Activated CD8-positive, alpha-beta T cell treated with anti-CD3 and anti-CD28 coated beads, Interleukin-2, amount 10 ng/mL, durations not matched to agents 7 days and 5 days (primary cell): ENCODE data around the gene PCSK6. TPM values are rescaled to one million over a fixed set of nuclear protein-coding genes. Genes with fewer than 3 reads are reported as not detected.
A peak's percentile ranks its signal among the peaks of the same experiment; 100 is the strongest.

ENCODE experiments used
- ATAC-seq: fragments of 150-1000 bp; cut with Tn5 transposase; one replicate; pipeline ENCODE4 v1.10.0; 2021; ENCODE audit warnings: moderate library complexity
- CTCF ChIA-PET: fragments of 350-600 bp; sonication (Branson Sonifier 250); formaldehyde crosslinking; loops from one replicate; lab custom pipeline; 2021; ENCODE audit warnings: antibody characterized with exemption; lab: Charles Lee
- POLR2A ChIA-PET: fragments of 350-600 bp; sonication (Branson Sonifier 250); formaldehyde crosslinking; loops from one replicate; lab custom pipeline; 2021; ENCODE audit warnings: antibody characterized with exemption; lab: Charles Lee
- DNase-seq: peaks from one replicate; pipeline ENCODE4 v3.0.0-alpha.2; 2020
- H3K27ac Mint-ChIP-seq: one replicate; pipeline ENCODE4 v1.8.0; 2021; ENCODE audit warnings: mild to moderate bottlenecking, mixed read lengths
- H3K27me3 Mint-ChIP-seq: one replicate; pipeline ENCODE4 v1.8.0; 2021; ENCODE audit warnings: low read depth, mixed read lengths
- H3K36me3 Mint-ChIP-seq: one replicate; pipeline ENCODE4 v1.8.0; 2021; ENCODE audit warnings: low read depth, mixed read lengths
- H3K4me1 Mint-ChIP-seq: one replicate; pipeline ENCODE4 v1.8.0; 2021; ENCODE audit warnings: low read depth, mixed read lengths
- H3K4me3 Mint-ChIP-seq: one replicate; pipeline ENCODE4 v1.8.0; 2021; ENCODE audit warnings: mild to moderate bottlenecking, mixed read lengths
- H3K9me3 Mint-ChIP-seq: one replicate; pipeline ENCODE4 v1.8.0; 2022; ENCODE audit warnings: mixed read lengths; ENCODE audit not compliant: insufficient read depth
- total RNA-seq, 2 experiments: library from RNA; stranded (reverse); gene quantifications; one replicate each; pipeline ENCODE4 v1.2.3, GENCODE V29; 2021

The PCSK6 gene
- total RNA-seq, 2 experiments from 2014 or later = 0.68 to 0.76 TPM

DNA sequence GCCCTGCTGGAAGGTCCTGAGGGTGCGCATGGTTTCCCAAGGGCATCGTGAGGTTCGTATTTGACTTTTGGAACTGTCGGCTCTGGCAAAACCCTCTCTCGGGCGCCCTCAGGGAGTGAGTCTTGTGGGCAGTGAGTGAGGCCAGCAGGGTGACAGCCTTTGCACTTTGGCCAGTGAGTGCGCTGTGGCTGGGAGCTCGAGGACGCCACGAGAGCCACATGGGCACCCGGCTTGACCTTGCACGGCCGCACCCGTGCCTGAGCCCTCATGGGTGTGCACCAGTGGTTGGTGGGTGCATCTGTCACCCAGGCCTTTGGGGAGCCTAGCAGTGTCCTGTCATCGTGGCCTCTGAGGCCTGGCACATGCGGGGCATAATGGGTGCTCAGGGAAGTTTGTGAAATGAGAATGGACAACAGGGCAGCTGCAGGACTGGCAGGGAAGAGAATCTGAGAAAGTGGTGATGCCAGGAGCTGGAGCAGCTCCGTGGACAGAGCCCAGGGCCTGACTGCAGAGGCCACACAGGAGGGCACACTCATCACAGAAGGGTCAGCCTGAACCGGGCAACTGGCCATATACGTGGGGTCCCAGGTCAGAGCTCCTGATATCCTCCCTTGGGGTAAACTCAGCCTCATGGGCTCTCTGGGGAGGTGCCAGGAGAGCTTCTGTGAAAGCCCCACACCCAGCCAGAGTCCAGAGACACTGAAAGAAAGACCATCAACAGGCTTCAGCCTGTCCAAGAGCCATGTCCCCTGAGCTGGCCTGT is 164.1 kb downstream of the PCSK6 start:
- no peak overlapping the region for H3K27ac Mint-ChIP-seq
- DNase-seq (no peak), ATAC-seq (no peak)
- H3K4me3 Mint-ChIP-seq = no peak overlapping the region
- no peaks in the 10 kb centered on the region for H3K9me3 Mint-ChIP-seq
- ChIA-PET POLR2A (no interaction called here), CTCF (no interaction called here)
- no peaks in the 10 kb centered on the region for H3K36me3 Mint-ChIP-seq
- H3K4me1 Mint-ChIP-seq = peaks cover 25% of the 10 kb centered on the region
- H3K27me3 Mint-ChIP-seq = peaks cover 12% of the 10 kb centered on the region

DNA sequence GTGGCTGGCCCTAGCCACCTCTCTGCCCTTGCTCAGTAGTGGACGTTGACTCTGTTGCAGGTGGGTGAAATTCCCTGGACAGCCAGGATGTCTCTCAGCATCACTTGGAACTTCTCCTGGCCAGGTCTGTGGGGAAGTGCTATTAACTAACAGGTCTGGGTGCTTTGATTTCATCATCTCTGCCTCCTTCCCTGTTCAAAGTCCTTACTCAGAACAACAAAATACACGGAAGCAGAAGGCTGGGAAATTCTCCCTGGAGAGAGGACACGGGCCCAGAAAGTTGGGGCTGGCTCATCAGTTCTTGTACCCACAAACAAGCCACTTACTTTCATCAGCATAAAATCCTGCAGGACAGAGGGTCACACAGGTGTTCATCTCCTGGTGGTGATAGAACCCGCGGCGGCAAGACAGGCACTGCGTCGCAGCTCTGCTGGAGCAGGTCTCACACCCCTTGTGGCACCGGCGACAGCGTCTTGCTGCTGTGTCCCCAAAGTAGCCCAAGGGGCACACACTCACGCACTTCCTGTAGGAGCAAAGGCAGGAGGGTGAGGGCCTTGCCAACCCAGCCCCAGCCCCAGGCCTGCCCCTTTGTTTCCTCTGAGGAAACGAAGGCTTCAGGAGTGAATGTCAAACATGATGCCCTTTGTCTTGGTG is 164.9 kb downstream of the PCSK6 start:
- Mint-ChIP-seq H3K27me3 (peaks cover 9% of the 10 kb centered on the region), H3K4me1 (peaks cover 31% of the 10 kb centered on the region), H3K36me3 (no peaks in the 10 kb centered on the region), H3K27ac (no peak overlapping the region), H3K4me3 (no peak overlapping the region), H3K9me3 (no peaks in the 10 kb centered on the region)
- no peak for ATAC-seq
- POLR2A ChIA-PET = no interaction called here
- DNase-seq = no peak
- CTCF ChIA-PET = no interaction called here

DNA sequence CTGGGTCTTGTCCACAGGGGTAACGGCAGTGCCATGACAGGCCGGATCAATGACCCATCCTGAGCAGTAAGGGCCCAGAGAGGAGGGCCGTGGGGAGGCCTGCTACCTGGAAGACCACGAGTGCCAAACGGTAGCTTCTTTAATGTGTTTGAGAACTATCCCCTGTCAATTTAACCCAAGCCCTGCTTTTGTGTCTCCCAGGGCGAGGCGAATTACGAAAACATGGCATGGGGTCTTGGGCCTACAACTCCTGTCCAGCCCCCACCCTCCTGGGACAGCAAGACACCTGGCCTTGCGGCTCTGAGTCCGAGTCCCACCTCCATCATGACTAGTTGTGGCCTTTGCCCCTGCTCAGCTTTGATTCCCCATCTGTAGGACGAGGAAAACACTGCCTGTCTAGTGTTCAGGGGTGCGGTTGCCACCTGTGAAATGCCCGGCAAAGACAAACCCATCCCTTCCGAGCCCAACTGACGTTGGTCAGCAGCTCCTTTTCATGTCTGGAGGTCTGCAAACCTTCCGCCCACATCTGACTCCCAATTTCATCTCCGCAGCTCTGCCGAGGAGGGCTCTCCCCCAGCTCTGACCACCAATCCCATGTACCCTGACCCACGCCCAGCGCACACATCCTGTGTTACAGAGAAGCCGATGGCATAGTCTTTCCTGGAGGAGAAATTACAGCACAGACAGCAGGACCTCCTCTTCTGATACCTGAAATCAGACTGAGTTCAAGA is 165.5 kb downstream of the PCSK6 start:
- CTCF ChIA-PET = no interaction called here
- H3K27me3 Mint-ChIP-seq = peaks cover 9% of the 10 kb centered on the region
- DNase-seq = no peak
- no peaks in the 10 kb centered on the region for H3K36me3 Mint-ChIP-seq
- H3K4me3 Mint-ChIP-seq = no peak overlapping the region
- no peaks in the 10 kb centered on the region for H3K9me3 Mint-ChIP-seq
- POLR2A ChIA-PET = interaction anchor here (1.0 kb wide), 1 partner anchor 8 kb away, joined by 3 read pairs; no protein-coding TSS in a partner anchor
- H3K4me1 Mint-ChIP-seq = peaks cover 36% of the 10 kb centered on the region
- peak overlapping the region; percentile 61 for H3K27ac Mint-ChIP-seq
- ATAC-seq = no peak

- Mint-ChIP-seq H3K4me3 (no peak overlapping the region), H3K27ac (no peak overlapping the region), H3K36me3 (no peaks in the 10 kb centered on the region), H3K4me1 (peaks cover 36% of the 10 kb centered on the region), H3K27me3 (peaks cover 4% of the 10 kb centered on the region), H3K9me3 (no peaks in the 10 kb centered on the region)
- CTCF ChIA-PET = interaction anchor here (3.2 kb wide), 1 partner anchor 9 kb away, joined by 33 read pairs; no protein-coding TSS in a partner anchor
- POLR2A ChIA-PET = interaction anchor here (1.0 kb wide), 1 partner anchor 9 kb away, joined by 3 read pairs; no protein-coding TSS in a partner anchor
- ATAC-seq (no peak), DNase-seq (no peak)
Measured at GRCh38 chr15:101322854-101323477, 166.5 kb downstream of the PCSK6 start.

- ChIA-PET CTCF (interaction anchor here (1.9 to 3.9 kb wide), 5 partner anchors 10 to 319 kb away, joined by 8 to 42 read pairs (median 24); no protein-coding TSS in a partner anchor), POLR2A (no interaction called here)
- DNase-seq (no peak), ATAC-seq (no peak)
- no peaks in the 10 kb centered on the region for H3K9me3 Mint-ChIP-seq
- H3K4me3 Mint-ChIP-seq = no peak overlapping the region
- peaks cover 3% of the 10 kb centered on the region for H3K27me3 Mint-ChIP-seq
- no peak overlapping the region for H3K27ac Mint-ChIP-seq
- H3K36me3 Mint-ChIP-seq = no peaks in the 10 kb centered on the region
- peaks cover 37% of the 10 kb centered on the region for H3K4me1 Mint-ChIP-seq
Measured at GRCh38 chr15:101322016-101322695, 167.4 kb downstream of the PCSK6 start.

DNA sequence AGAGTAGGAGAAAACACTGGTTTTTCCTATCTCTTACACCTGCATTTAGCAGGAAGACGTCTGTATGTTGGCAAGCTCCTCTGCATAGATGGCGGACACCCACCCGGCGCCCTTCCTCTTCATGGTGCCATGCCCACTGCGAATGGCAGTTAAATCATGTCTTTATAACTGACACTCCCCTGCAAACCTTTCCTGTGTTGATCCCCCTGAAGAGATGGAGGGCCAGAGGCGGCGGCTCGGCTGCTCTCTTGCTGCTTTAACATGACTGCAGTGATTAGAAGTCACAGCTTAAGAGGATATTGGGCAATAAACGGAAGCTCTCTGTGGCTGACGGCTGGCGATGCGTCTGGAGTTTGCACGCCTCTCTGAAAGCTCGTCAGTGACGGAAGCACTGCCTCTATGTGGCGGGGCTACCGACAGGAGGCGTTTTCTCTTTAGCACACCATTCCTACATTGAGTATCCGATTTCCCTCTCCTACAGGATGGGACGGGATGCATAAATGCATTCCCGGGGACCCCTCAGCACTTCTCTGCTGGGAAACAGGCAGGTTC is 168.9 kb downstream of the PCSK6 start:
- peak; percentile 90 for DNase-seq
- Mint-ChIP-seq H3K4me3 (peak overlapping the region; percentile 72), H3K27me3 (no peaks in the 10 kb centered on the region), H3K27ac (peak overlapping the region; percentile 94), H3K9me3 (no peaks in the 10 kb centered on the region), H3K4me1 (peaks cover 38% of the 10 kb centered on the region), H3K36me3 (no peaks in the 10 kb centered on the region)
- peak; percentile 95 for ATAC-seq
- POLR2A ChIA-PET = interaction anchor here (0.6 to 2.7 kb wide), 12 partner anchors 11 to 1184 kb away, joined by 3 to 36 read pairs (median 4); partner anchors contain the start of gene SNRPA1
- CTCF ChIA-PET = interaction anchor here (0.6 to 4.2 kb wide), 34 partner anchors 12 to 982 kb away, joined by 3 to 42 read pairs (median 4); partner anchors contain the start of gene SNRPA1

- H3K27me3 Mint-ChIP-seq = no peaks in the 10 kb centered on the region
- ChIA-PET CTCF (interaction anchor here (1.1 to 4.2 kb wide), 4 partner anchors 19 to 317 kb away, joined by 3 to 42 read pairs (median 16); no protein-coding TSS in a partner anchor), POLR2A (interaction anchor here (0.6 to 2.7 kb wide), 5 partner anchors 21 to 716 kb away, joined by 3 to 36 read pairs (median 3); partner anchors contain the start of gene SNRPA1)
- no peaks in the 10 kb centered on the region for H3K36me3 Mint-ChIP-seq
- no peaks in the 10 kb centered on the region for H3K9me3 Mint-ChIP-seq
- ATAC-seq (no peak), DNase-seq (no peak)
- no peak overlapping the region for H3K4me3 Mint-ChIP-seq
- H3K4me1 Mint-ChIP-seq = peaks cover 36% of the 10 kb centered on the region
- H3K27ac Mint-ChIP-seq = no peak overlapping the region
Measured at GRCh38 chr15:101318839-101319238, 170.7 kb downstream of the PCSK6 start.

DNA sequence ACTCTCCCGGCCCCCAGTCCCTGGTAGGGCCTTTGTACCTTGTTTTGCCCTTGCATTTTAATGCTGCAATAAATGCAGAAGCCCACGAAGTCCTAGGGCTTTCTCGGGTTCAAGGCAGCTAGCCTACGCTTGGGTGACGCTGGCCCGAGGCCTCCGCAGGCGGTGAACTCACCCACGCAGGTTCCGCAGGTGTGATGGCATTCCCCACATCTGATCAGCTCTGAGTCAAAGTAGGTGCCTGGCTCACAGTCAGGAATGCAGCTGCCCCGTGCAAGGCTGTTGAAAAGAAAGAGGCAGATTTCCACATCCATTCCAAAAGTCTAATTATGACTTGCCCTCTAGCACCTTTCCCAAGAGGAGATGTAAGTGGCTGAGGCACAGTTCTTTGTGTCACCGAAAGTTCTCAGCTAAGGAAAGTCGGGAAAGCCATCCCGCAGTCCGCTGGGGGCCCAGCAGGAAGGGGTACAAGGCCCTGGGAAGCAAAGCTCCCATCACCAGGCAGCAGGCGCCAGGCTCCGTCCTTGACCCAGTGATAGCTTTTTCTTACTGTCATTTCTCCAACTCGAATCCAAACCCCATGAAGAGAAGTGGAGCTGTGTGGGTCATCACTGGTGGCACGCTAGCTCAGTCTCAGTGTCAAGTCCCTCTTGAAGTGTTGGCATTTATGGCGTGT is 171.2 kb downstream of the PCSK6 start:
- H3K4me1 Mint-ChIP-seq = peaks cover 36% of the 10 kb centered on the region
- no peaks in the 10 kb centered on the region for H3K9me3 Mint-ChIP-seq
- CTCF ChIA-PET = interaction anchor here (1.1 to 4.2 kb wide), 6 partner anchors 12 to 323 kb away, joined by 3 to 42 read pairs (median 6); no protein-coding TSS in a partner anchor
- H3K36me3 Mint-ChIP-seq = no peaks in the 10 kb centered on the region
- H3K4me3 Mint-ChIP-seq = no peak overlapping the region
- H3K27me3 Mint-ChIP-seq = no peaks in the 10 kb centered on the region
- DNase-seq (no peak), ATAC-seq (no peak)
- POLR2A ChIA-PET = interaction anchor here (0.7 to 1.3 kb wide), 2 partner anchors 21 to 24 kb away, joined by 3 to 4 read pairs; partner anchors contain the start of gene SNRPA1
- H3K27ac Mint-ChIP-seq = no peak overlapping the region

DNA sequence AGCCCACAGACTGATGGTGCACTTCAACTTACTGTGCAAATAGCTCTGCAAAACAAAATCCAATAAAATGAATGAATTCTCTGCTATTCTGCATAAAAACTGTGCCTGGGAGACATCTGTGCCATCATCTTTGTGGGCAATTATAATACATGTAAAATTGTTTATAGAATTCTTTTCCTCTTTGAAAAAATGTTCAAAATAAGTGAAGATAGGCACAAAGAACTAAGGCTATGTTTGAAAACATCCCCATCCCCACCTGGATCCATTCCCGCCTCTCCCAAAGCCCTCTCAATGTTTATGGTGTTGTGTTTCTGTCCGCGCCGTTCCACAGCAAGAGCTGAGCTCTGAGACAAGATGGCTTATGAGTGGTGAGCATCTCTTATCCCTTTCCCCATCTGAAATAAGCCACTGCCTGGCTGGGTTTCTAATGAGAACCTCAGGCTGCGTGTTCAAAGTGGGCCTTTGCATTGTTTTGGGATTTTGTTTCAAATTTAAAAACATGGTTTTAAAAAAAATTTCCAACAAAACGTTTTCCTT is 172.1 kb downstream of the PCSK6 start:
- no peak overlapping the region for H3K4me3 Mint-ChIP-seq

DNA sequence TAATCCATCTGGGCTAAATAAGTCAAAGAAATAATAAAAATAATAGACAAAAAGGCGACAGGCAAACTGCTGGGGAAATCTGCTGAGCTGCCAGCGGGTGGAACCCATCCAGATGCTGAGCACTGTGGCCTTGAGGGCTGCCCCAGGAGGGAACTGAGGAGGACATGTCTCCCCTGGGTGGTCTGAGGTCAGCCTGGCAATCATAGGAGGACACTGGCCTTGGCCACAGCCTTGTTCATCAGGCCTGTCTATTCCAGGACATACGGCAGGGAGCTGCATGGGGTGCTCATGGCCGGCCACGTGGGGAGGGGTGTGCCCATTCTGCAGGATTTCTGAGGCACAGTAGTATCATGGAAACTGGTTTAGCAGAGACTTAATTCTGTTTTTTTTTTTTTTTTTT is 173.0 kb downstream of the PCSK6 start:
- Mint-ChIP-seq H3K9me3 (no peaks in the 10 kb centered on the region), H3K4me1 (peaks cover 24% of the 10 kb centered on the region), H3K27me3 (no peaks in the 10 kb centered on the region), H3K36me3 (no peaks in the 10 kb centered on the region), H3K27ac (no peak overlapping the region), H3K4me3 (no peak overlapping the region)
- DNase-seq (no peak), ATAC-seq (no peak)
- CTCF ChIA-PET = interaction anchor here (0.7 to 2.5 kb wide), 3 partner anchors 10 to 54 kb away, joined by 3 to 6 read pairs (median 3); no protein-coding TSS in a partner anchor
- POLR2A ChIA-PET = no interaction called here

More for the DNA sequence above, 172.1 kb downstream of the PCSK6 start:
- DNase-seq (no peak), ATAC-seq (no peak)
- no peaks in the 10 kb centered on the region for H3K9me3 Mint-ChIP-seq
- no peaks in the 10 kb centered on the region for H3K36me3 Mint-ChIP-seq
- H3K27me3 Mint-ChIP-seq = no peaks in the 10 kb centered on the region
- ChIA-PET CTCF (interaction anchor here (1.2 to 4.2 kb wide), 3 partner anchors 11 to 324 kb away, joined by 5 to 30 read pairs (median 6); no protein-coding TSS in a partner anchor), POLR2A (no interaction called here)
- H3K27ac Mint-ChIP-seq = peak overlapping the region; percentile 29
- H3K4me1 Mint-ChIP-seq = peaks cover 32% of the 10 kb centered on the region
